HUDEP-2 (cell line): ENCODE results near the gene ZFYVE21.

Experiments used
- DNase-seq, 76 experiments: peaks; one replicate each; lab custom pipeline; 2025; ENCODE audit not compliant: unreplicated experiment in 76 of 76; lab: John Stamatoyannopoulos, UW

Gene ZFYVE21

DNA sequence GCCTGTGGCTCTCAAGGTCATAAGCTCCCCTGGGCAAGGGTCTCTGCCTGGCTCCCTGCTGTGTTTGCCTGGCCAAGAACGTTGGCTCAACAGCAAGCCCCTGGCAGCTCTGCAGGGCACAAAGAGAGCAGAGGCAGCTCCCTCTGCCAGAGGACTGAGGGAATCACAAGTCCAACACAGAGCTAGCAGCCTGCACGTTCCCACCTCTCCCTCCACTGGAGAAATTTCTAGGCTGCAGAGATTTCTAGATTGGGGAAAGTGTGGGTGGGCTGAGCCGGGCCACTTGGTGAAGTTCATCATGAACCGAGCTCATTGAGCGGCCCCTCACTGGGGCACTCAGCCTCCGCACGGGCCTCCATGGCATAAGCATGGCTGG is 19.8 kb downstream of the ZFYVE21 start:
- peak in 1 of 76 experiments; percentile 15 for DNase-seq

DNA sequence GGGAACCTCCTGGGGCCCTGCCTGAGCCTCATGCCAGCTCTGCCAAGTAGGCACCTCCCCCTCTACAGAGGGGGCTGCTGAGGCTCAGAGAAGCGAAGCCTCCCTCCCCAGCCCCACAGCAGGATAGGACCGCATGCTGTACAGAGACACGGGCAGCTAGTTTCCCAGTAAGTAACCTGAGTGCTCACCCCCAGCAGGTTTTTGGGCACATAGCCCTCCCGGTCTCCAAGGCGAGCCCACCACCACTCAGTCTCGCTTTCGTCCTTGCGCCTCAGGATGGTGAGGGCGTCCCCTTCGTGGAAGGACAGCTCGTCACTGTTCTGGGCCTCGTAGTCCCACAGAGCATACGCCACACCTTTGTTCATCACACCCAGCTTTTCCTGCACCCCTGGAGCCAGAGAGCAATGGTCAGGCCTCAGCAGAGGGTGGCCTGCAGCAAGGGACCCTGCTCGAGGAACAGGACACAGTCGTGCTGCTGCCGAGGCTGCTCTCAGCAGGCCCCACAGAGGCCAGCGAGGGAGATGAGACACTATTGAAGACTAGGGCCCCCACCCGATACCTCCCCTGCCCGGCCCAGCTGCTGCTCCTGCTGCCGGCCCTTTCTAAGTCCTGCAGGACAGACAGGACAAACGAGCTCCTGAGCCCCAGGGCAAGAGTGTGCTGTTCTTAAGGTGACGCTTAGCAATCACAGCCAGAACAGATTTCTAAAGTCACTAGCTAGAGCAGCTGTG is 20.4 kb downstream of the ZFYVE21 start:
- no peak for DNase-seq

DNA sequence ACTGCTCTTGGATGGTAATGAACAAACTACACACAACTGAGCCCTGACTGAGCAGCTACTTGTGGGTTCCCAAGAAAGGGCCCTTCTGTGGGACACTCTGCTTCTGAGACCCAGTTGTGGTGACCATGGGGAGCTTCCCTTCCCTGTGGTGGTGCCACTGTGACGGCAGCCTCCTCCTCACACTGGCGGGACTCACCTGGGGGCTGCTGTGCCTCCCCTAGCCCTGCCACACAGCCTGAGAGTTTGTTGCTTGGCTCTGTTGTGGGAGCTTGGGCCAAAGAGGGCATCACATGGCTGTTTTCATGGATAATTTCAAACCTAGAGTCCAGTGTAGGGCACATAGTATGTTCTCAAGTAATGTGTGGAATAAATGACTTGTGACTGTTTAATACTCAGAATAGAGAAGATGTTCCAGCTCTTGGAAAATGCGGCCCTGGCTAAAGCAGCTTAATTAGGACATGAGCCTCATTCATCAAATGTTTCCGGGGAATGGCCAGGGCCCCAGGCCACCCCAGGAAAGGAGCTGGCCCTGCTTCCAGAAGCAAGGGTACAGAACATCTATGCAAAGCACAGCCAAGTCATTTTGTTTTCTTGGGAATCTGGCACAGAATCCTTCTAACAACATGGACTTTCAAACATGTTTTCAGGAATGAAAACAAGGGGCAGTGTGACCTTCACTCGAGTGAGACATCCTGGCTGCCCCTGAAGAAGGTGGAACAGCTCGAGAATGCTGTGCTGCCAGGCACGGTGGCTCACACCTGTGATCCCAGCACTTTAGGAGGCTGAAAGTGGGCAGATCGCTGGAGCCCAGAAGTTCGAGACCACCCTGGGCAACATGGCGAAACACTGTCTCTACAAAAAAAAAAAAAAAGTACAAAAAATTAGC is 21.2 kb downstream of the ZFYVE21 start:
- DNase-seq = no peak

DNA sequence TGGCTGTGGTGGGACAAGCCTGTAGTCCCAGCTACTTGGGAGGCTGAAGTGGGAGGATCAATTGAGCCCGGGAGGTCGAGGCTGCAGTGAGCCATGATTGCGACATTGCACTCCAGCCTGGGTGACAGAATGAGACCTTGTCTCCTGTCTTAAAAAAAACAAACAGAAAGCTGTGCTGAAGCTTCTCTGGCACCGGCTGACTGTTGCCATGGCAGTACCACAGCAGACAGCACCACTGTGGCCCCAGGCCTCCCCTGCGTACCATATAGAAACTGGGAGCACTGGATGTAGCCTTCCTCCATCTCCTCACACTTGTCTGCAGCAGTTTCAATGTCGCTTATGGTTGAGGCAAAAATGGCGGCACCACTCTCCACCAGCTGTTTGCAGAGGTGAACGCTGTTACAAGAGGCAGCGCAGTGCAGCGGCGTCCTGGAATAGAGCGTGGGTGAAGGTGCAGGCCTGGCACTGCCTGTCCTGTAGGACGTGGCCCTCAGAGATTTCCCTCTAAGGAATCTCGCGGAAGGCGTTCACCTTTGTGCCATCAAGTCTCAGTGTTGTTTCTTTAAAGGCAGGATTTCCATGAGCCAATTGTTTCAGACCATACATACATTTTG is 21.9 kb downstream of the ZFYVE21 start:
- no peak for DNase-seq

DNA sequence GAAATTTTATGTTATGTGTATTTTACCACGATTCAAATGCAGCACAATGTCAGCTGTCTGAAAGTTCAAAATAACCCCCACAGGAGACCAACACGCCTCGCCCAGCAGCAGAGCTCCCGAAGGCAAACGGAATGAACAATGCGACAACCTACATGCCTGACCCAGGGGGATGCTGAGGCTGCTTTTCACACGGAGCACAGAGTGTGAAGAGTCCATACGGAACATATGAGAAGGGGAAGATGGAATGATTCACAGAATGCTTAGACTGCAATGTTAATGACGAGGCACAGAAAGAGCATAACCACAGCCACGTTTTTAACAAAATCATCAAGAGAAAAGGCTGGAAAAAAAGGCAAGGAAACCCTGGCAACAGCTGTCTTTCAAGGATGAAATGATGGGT is 22.6 kb downstream of the ZFYVE21 start:
- no peak for DNase-seq

DNA sequence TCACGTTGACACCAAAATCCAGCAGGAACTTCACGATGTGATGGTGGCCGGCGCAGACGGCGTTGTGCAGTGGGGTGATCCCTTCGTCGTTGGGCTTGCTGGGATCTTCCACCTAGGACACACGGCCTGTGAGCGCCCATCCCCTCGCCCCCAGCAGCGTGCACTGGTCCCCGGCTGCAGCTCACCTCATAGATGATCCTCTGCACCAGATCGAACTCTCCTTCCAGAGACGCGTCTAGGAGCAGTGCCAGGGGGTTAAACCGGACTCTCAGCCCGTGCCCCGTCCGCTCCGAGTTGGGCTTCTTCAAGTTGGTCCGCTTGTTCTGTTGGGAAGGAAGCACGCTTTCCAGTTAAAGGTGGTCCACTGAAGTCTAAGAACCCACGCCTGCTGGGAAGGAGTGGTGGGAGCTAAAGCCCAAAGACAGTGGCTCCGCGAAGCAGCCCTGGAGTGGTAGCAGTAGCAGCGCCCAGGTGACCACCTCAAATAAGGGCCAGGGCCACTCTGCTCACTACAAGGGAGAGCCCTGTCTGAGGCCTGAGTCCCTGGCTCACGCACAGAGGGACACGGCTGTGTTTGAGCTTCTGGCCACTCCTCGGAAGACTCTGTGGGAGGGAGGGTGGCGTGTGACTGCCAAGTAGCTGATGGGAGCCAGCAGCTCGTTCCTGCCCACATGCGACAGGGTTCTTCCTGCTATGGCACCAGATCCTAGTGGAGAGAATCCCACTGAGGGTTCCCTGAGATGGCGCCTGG is 23.3 kb downstream of the ZFYVE21 start:
- no peak for DNase-seq

DNA sequence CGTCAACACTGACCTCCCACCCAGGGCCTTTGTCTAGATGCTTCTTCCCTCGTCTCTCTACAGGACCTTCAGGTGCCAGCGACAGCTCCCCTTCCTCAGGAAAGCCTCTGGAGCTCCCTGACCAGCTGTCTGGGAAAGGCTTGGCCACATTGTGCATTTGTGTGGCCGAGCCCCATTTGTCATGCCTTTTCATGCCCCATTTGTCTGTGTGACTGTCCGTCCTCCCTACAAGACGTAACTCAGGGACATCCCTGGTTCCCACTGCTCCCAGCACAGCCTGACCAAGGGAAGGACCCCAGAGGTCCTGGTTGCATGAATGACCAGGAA is 23.8 kb downstream of the ZFYVE21 start:
- no peak for DNase-seq

DNA sequence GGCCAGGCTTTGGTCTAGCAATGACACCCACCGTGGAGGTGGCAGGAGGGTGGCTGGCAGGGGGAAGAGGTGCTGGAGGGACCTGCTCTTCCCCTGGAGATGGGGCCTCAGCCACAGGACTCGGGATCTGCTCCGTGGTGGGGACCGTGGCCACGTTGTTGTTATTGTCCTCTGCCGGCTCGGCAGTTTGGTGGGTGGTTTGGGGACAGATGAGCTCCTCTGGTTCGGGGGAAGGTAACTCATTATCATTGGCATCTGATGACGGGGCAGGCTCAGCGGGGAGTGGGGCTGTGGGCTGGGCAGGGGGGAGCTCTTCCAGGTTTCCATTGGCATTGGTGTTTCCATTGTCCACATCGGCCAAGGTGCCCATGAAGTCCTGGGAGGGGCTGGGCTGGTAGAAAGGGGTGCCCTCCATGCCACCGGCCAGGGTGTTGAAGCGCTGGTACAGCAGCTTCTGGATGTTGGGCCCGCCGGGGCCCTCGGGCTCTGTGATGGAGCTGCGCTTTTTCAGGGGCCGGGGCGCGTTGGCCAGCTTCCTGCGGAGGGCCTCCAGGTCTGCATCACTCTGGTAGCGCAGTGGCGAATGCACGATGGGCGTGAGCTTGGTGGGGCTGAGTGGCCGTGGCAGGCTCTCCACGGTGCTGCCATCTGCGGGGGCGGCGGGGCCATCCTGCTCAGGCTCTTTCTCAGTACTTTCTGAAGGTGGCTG is 24.3 kb downstream of the ZFYVE21 start:
- DNase-seq = no peak

DNA sequence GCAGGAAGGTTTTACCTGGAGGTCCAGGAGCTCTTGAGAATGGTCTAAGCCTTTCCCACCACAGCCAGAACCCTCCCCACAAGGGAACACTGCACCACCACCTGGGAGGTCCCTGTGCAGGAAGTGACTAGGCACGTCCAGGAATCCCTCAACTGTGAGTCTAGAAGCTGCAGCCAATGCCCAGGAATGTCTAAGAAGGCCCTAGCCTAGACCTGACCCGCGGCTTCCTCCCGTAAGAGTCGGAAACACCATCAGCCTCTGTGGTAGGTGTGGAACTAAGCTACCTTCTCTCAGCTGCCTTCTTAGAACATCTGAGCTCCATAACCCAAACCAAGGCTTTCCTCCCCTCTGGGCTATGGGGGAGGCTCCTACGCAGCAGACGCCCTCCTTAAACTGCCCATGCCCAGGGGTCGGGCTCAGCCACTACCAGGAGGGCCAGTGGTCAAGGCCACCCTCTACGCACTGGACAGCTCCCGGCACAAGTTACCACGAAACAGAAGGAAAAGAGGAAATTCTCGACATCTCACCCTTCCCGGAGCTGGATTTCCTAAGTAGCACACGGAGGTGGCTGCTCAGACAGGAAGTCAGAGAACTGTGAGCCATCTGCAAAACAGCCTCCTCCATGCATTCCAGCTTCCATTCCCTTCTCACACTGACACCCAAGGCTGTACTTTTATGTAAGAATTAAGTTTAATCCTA is 25.5 kb downstream of the ZFYVE21 start:
- no peak for DNase-seq

DNA sequence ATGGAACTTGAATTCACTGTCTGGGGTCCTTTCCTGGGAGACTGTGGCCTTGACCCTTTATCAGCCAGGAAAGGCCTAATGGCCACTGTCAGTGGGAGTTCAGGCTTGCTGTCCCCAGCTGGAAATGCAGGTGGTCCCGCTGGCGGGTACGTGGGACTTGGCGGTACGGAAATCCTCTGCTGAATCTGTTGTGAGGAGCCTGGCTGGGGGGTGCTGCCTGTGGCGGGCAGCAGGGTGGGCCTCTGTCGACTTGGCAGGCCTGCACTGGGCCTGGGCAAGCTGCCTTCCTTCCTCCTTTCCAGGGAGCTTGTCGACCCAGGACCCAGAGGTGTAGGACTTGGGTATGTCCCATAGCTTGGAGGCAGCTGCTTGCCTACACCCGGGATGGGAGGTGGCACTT is 26.3 kb downstream of the ZFYVE21 start:
- no peak for DNase-seq

DNA sequence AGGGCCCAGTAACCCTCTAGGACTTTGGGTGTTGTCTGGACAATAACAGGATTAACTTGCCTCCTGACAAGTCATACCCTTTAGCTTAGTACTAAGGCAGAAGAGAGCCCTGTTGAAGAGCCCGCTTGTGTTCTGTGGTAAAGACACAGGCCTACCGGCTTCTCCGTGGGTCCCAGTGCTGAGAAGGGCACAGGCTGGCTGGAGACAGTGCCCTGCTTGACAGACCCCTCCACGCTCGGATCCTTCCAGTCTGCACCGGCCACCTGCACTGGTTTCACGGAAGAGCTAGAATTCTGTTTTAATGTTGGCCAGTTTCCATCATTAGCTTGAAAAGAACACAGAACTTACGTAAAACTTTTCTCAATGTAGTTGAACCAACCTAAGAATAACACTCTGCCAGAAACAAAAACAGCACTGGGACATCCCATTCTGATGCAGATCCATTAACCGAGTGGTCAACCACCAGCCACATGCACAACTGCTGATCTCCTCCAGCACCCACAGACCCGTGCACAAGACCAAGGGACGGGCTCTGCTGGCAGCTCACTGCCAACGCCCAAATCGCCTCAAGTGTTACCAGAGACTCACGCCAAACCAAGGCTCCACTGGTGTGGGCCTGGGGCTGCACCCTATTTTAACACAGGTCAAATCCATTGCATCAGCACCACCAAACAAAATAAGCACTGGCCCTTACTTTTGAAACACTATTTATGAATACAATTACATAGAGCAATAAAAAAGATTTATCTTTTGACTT is 27.1 kb downstream of the ZFYVE21 start:
- no peak for DNase-seq

DNA sequence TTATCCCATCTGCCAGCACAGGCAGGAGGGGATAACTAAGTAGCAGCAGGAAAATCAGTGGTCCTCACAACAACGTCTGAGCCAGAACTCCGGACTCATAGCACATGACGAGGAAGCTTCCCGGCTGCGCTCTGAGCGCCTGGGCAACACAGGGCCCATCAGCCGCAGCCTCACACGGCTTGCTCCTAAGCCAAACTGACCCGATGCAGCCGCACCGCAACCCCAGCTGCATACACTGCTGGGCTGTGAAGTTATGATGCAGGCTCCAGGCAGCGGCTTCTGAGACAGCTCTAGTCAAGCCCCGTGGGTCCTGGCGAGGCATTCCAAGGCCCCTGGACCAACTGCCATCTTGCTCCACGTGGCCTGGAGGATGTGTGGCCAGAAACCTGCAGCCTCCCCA is 28.1 kb downstream of the ZFYVE21 start:
- no peak for DNase-seq

DNA sequence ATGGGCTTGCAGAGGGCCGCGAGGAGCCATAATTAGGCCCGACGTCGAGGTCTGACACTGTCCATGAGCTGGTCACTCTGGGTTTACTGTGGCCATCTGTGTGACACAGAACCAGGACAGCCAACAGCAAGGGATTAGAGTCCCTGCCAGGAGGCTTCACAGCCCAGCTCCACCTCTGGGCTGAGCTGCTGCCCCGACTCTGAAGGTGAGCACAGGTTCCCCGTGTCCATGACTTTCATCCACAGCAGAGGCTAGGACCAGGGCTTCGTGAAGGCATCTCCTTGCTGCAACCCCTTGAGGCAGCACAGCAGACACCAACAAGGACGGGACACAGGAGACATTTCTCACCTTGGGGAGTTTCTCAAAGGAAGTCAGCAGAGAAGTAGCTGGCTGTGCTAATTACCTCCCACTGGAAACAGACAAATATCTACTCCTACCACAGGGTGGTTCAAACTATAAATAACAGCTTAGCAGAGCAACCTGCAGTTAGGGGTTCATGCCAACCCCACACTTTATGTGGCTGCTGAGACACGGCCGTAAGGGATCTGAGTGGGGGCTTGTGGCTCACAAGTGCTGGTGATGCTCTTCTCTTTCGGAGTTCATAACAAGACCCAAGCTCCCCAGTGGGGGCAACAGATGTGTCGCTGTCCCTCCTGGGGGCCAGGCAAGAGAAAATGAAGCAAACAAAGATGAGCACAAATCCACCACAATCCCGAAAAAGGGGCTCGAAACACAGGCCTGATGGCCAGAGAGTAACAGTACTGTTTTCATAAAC is 29.2 kb downstream of the ZFYVE21 start:
- no peak for DNase-seq

DNA sequence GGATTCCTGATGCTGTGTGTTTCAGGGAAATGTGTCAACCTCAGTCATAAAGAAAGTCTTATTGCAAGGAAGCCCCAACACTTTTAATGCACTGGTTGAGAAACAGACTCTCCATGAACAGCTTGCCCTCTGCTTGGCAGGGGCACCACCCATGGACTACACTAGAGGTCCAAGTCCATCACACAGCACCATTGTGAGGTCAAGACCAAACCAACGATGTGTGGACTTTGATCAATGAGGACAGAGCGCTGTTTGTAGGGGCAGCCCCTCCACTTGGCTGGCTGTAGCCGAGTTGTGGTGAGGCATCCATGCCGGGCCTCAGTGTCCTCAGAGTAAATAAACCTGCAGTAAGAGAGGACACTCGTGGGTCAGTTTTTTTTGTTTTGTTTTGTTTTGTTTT is 29.8 kb downstream of the ZFYVE21 start:
- no peak for DNase-seq

DNA sequence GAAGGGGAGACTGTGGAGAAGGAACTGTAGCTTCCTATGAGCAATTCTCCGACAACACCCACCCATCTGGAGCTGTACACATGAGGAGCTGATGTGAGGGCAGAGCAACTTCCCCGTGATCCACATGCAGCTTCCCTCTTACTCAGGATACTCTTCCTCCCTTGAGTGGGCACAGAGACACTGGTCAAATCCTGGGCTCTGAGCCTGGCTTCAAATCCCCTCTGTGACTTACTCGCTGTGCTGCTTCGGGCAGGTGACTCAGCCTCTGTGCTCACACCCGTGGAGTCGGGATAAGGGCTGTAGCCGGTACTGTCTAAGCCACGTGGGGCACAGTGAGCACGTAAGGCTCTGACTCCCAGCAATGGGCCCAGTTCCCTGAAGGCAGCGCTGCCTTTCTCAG is 31.1 kb downstream of the ZFYVE21 start:
- peak in 1 of 76 experiments; percentile 4 for DNase-seq

DNA sequence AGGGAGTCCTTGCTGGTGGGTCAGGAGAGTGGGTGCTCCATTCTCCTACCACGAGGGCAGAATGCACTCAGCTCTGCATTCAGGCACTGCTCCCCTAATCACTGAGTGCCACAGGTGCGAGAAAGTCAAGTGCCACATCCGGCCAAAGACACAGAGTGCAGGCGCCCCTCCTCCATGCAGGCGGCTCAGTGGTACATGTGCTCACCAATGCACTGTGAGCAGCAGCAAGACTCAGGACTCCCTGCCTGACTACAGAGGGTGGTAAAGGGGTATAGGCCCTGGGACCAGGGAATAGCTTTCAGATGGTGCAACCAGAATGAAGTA is 32.9 kb downstream of the ZFYVE21 start:
- no peak for DNase-seq

DNA sequence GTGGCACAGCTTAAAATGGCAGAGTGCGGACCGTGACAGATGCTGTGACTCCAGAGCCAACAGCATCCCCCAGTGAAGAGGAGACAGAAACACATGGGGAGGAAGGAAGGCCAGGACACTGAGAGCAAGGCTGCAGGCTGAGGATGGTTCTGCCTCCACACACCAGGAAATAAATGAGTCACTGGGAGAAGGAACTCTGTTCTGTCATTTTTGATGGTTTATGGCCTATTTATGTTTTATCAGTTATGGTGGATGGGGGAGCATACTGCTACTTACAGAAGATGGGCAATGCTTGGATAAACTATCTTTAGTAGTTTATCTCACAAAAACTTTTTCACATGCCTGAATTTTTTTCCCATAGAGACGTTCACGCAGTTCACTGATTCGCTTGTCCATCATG is 33.8 kb downstream of the ZFYVE21 start:
- no peak for DNase-seq

DNA sequence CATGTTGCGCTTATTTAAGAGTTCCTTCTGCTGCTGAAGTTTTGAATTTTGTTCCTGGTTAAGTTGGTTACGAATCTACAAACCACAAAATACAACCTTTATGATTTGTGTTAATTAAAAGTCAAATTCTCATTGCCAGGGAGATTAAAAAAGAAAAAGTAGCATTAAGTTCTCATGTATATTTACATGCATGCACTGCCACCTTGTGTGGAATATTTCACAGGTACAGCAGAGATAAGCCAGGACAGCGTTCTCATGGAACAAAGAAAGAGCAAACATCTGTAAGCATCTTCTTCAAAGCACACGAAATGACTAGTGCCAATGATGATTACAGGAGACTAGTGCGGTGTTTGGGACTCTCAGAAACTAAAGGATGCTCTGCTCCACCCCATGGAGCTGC is 34.2 kb downstream of the ZFYVE21 start:
- peak in 4 of 76 experiments; percentile 9 to 21 (median 16) for DNase-seq

DNA sequence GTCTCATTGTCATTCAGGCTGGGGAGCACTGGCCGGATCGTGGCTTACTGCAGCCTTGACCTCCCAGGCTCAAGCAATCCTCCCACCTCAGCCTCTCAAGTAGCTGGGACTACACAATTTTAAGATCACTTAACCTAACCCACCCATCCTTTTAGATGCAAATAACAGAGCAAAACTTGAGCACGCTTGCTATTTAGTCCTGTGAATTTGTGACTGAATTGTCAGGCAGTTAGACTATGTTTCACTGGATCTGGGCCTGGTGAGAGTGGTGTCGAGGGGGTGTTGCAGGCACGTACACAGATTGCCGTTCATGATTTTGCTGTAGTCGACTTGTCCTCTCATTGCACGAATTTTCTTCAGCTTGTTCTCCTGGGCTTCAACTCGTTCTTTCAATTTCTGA is 38.2 kb downstream of the ZFYVE21 start:
- no peak for DNase-seq
